Ishikawa (cell line): ENCODE results near the gene KCNIP3.

Experiments used
- CEBPB ChIP-seq: IDR thresholded peaks from 2 replicates; pipeline ENCODE4 v1.6.1; 2012
- CREB1 ChIP-seq: IDR thresholded peaks from 2 replicates; pipeline ENCODE4 v1.6.1; 2012; ENCODE audit warnings: low read depth
- EGR1 ChIP-seq: IDR thresholded peaks from 2 replicates; pipeline ENCODE4 v1.6.1; 2012
- EP300 ChIP-seq: IDR thresholded peaks from 2 replicates; pipeline ENCODE4 v1.6.1; 2012; ENCODE audit warnings: borderline replicate concordance
- FOXM1 ChIP-seq: IDR thresholded peaks from 2 replicates; pipeline ENCODE4 v1.6.1; 2012; ENCODE audit warnings: low read depth, borderline replicate concordance
- MAX ChIP-seq: IDR thresholded peaks from 2 replicates; pipeline ENCODE4 v1.6.1; 2012
- NFIC ChIP-seq: IDR thresholded peaks from 2 replicates; pipeline ENCODE4 v1.6.1; 2012
- RAD21 ChIP-seq: IDR thresholded peaks from 2 replicates; pipeline ENCODE4 v1.6.1; 2012; ENCODE audit warnings: low read depth
- REST ChIP-seq: IDR thresholded peaks from 2 replicates; pipeline ENCODE4 v1.6.1; 2012; ENCODE audit warnings: low read depth, mild to moderate bottlenecking
- TAF1 ChIP-seq: IDR thresholded peaks from 2 replicates; pipeline ENCODE4 v1.6.1; 2012; ENCODE audit warnings: low read depth, mild to moderate bottlenecking
- TCF12 ChIP-seq: IDR thresholded peaks from 2 replicates; pipeline ENCODE4 v1.6.1; 2012; ENCODE audit warnings: low read depth
- TEAD4 ChIP-seq: IDR thresholded peaks from 2 replicates; pipeline ENCODE4 v1.6.1; 2012
- USF1 ChIP-seq: IDR thresholded peaks from 2 replicates; pipeline ENCODE4 v1.6.1; 2012
- YY1 ChIP-seq: IDR thresholded peaks from 2 replicates; pipeline ENCODE4 v1.6.1; 2012; ENCODE audit warnings: low read depth
- ZBTB7A ChIP-seq: IDR thresholded peaks from 2 replicates; pipeline ENCODE4 v1.6.1; 2012; ENCODE audit warnings: low read depth

Gene KCNIP3

GRCh38 chr2:95386031-95386430 is 88.9 kb downstream of the KCNIP3 start:
- TF ChIP-seq CEBPB (no peak), TEAD4 (no peak), FOXM1 (no peak), USF1 (no peak), CREB1 (no peak), NFIC (no peak), REST (no peak), TAF1 (no peak), RAD21 (no peak), EP300 (no peak), EGR1 (no peak), MAX (no peak), TCF12 (no peak), ZBTB7A (no peak), YY1 (no peak)

- TF ChIP-seq TCF12 (no peak), TEAD4 (no peak), FOXM1 (no peak), NFIC (no peak), YY1 (no peak), USF1 (no peak), ZBTB7A (no peak), REST (no peak), EP300 (no peak), RAD21 (no peak)
These were observed 90.2 kb downstream of the KCNIP3 start for GRCh38 chr2:95387358-95387757.

GRCh38 chr2:95388091-95388692 is 91.0 kb downstream of the KCNIP3 start:
- no peak for TF ChIP-seq FOXM1
- no peak for TF ChIP-seq TCF12
- TF ChIP-seq YY1: no peak
- no peak for TF ChIP-seq TAF1
- no peak for TF ChIP-seq REST
- TF ChIP-seq CEBPB: no peak
- TF ChIP-seq NFIC: no peak
- TF ChIP-seq TEAD4: no peak
- no peak for TF ChIP-seq EP300
- no peak for TF ChIP-seq ZBTB7A
- TF ChIP-seq CREB1: no peak
- no peak for TF ChIP-seq EGR1
- TF ChIP-seq RAD21: no peak
- no peak for TF ChIP-seq MAX
- no peak for TF ChIP-seq USF1

GRCh38 chr2:95388856-95389244 is 91.7 kb downstream of the KCNIP3 start:
- no peak for TF ChIP-seq TCF12
- TF ChIP-seq EP300: no peak
- TF ChIP-seq ZBTB7A: no peak
- no peak for TF ChIP-seq REST
- no peak for TF ChIP-seq TEAD4
- no peak for TF ChIP-seq FOXM1
- TF ChIP-seq RAD21: no peak
- no peak for TF ChIP-seq NFIC
- TF ChIP-seq YY1: no peak
- TF ChIP-seq USF1: no peak
- TF ChIP-seq CREB1: no peak
- no peak for TF ChIP-seq MAX
- no peak for TF ChIP-seq EGR1
- no peak for TF ChIP-seq TAF1
- no peak for TF ChIP-seq CEBPB
